NT2/D1 (cell line): ENCODE measurements around the gene EDN3.
"Not testable (repeated sequence)": the region's sequence is repeated elsewhere in the genome, so short reads cannot be mapped to it uniquely, and the experiment has no call there.

Experiments
- DNase-seq: peaks from one replicate; pipeline ENCODE4 v3.0.0-alpha.2; 2011; ENCODE audit warnings: low read depth, low spot score
- H3K27me3 ChIP-seq: 2 replicates; pipeline ENCODE4 v1.6.0; 2011; ENCODE audit warnings: mild to moderate bottlenecking; ENCODE audit not compliant: insufficient read length, insufficient read depth
- H3K36me3 ChIP-seq: 2 replicates; pipeline ENCODE4 v1.6.1; 2011; ENCODE audit warnings: mild to moderate bottlenecking, low read length, mixed read lengths; ENCODE audit not compliant: insufficient read depth, insufficient read length
- H3K4me1 ChIP-seq: 2 replicates; pipeline ENCODE4 v1.5.1; 2011; ENCODE audit not compliant: insufficient read depth, insufficient read length
- H3K4me3 ChIP-seq: 2 replicates; pipeline ENCODE4 v1.5.1; 2011; ENCODE audit warnings: low read depth; ENCODE audit not compliant: insufficient read length
- H3K9ac ChIP-seq: 2 replicates; pipeline ENCODE4 v1.6.0; 2011; ENCODE audit warnings: low read depth; ENCODE audit not compliant: insufficient read length
- H3K9me3 ChIP-seq: 2 replicates; pipeline ENCODE4 v1.5.1; 2011; ENCODE audit warnings: mild to moderate bottlenecking, low read length; ENCODE audit not compliant: insufficient read depth
- SUZ12 ChIP-seq: IDR thresholded peaks from 2 replicates; pipeline ENCODE4 v1.6.1; 2011; ENCODE audit not compliant: insufficient read length, insufficient read depth; ENCODE audit errors: extremely low read depth
- YY1 ChIP-seq: IDR thresholded peaks from 2 replicates; pipeline ENCODE4 v1.6.1; 2011; ENCODE audit not compliant: insufficient read length, insufficient read depth
- ZNF274 ChIP-seq: IDR thresholded peaks from 2 replicates; pipeline ENCODE4 v1.6.1; 2011; ENCODE audit warnings: mild to moderate bottlenecking, low read depth, low read length

EDN3 gene

GRCh38 chr20:59351157-59352040 lies 51.0 kb downstream of the EDN3 start:
- Histone ChIP-seq H3K9me3 (no peaks in the 10 kb centered on the region), H3K4me1 (no peaks in the 10 kb centered on the region), H3K9ac (no peak overlapping the region), H3K36me3 (no peaks in the 10 kb centered on the region), H3K4me3 (no peak overlapping the region), H3K27me3 (peaks cover 3% of the 10 kb centered on the region)
- no peak for DNase-seq
- TF ChIP-seq ZNF274 = no peak
- TF ChIP-seq SUZ12 = no peak

GRCh38 chr20:59352541-59352940 lies 52.1 kb downstream of the EDN3 start:
- DNase-seq = no peak
- Histone ChIP-seq H3K9me3 (no peaks in the 10 kb centered on the region), H3K9ac (no peak overlapping the region), H3K4me3 (no peak overlapping the region), H3K27me3 (peaks cover 3% of the 10 kb centered on the region), H3K36me3 (no peaks in the 10 kb centered on the region), H3K4me1 (no peaks in the 10 kb centered on the region)
- TF ChIP-seq ZNF274 (no peak), YY1 (no peak), SUZ12 (no peak)

GRCh38 chr20:59352990-59353389 lies 52.6 kb downstream of the EDN3 start:
- TF ChIP-seq SUZ12 = no peak
- TF ChIP-seq ZNF274 = no peak
- no peak for TF ChIP-seq YY1
- H3K36me3 ChIP-seq = no peaks in the 10 kb centered on the region
- H3K9ac ChIP-seq = no peak overlapping the region
- H3K27me3 ChIP-seq = peaks cover 3% of the 10 kb centered on the region
- H3K4me3 ChIP-seq = no peak overlapping the region
- no peaks in the 10 kb centered on the region for H3K9me3 ChIP-seq
- DNase-seq = no peak
- no peaks in the 10 kb centered on the region for H3K4me1 ChIP-seq

- DNase-seq = no peak
- Histone ChIP-seq H3K9ac (no peak overlapping the region), H3K36me3 (no peaks in the 10 kb centered on the region), H3K27me3 (peaks cover 3% of the 10 kb centered on the region), H3K4me3 (no peak overlapping the region), H3K4me1 (no peaks in the 10 kb centered on the region), H3K9me3 (no peaks in the 10 kb centered on the region)
- no peak for TF ChIP-seq SUZ12
- TF ChIP-seq ZNF274 = no peak
- no peak for TF ChIP-seq YY1
These were observed 54.0 kb downstream of the EDN3 start for GRCh38 chr20:59354460-59354859.

GRCh38 chr20:59355242-59355641 lies 54.8 kb downstream of the EDN3 start:
- H3K9me3 ChIP-seq = no peaks in the 10 kb centered on the region
- peaks cover 3% of the 10 kb centered on the region for H3K27me3 ChIP-seq
- peaks cover 3% of the 10 kb centered on the region for H3K4me1 ChIP-seq
- no peaks in the 10 kb centered on the region for H3K36me3 ChIP-seq
- H3K4me3 ChIP-seq = no peak overlapping the region
- no peak for DNase-seq
- TF ChIP-seq SUZ12 = no peak
- TF ChIP-seq YY1 = no peak
- no peak for TF ChIP-seq ZNF274
- H3K9ac ChIP-seq = no peak overlapping the region

- peaks cover 4% of the 10 kb centered on the region for H3K4me1 ChIP-seq
- H3K27me3 ChIP-seq = peaks cover 3% of the 10 kb centered on the region
- TF ChIP-seq SUZ12 (no peak), YY1 (no peak), ZNF274 (no peak)
- H3K36me3 ChIP-seq = no peaks in the 10 kb centered on the region
- no peak overlapping the region for H3K4me3 ChIP-seq
- no peak overlapping the region for H3K9ac ChIP-seq
- DNase-seq = no peak
- H3K9me3 ChIP-seq = no peaks in the 10 kb centered on the region
These were observed 56.3 kb downstream of the EDN3 start for GRCh38 chr20:59356662-59357165.

GRCh38 chr20:59358793-59359192 lies 58.4 kb downstream of the EDN3 start:
- not testable (repeated sequence) for H3K4me3 ChIP-seq, H3K9me3 ChIP-seq, H3K9ac ChIP-seq, H3K27me3 ChIP-seq, H3K4me1 ChIP-seq, DNase-seq, H3K36me3 ChIP-seq
